Thyroid gland (tissue), 4 donors: ENCODE measurements around the gene SH3GL1.

Source experiments
- POLR2A ChIP-seq, 2 donors: fragments of 450-650 bp; IDR thresholded peaks; one replicate each; pipeline ENCODE4 v1.6.1; 2017; ENCODE audit warnings: antibody characterized with exemption in 2 of 2, mild to moderate bottlenecking in 2 of 2, moderate library complexity in 1 of 2
- TF ChIP-seq, protein P1 (sequence below), 6 experiments: fragments of 200-600 bp in 3 of 6; fragments of 450-650 bp in 3 of 6; sonication (generic) in 3 of 6; IDR thresholded peaks; one replicate each; pipeline ENCODE4 v1.5.1; 2016 to 2019; ENCODE audit warnings: antibody characterized with exemption in 6 of 6, mild to moderate bottlenecking in 2 of 6, inconsistent platforms in 1 of 6, moderate library complexity in 1 of 6

DNA sequence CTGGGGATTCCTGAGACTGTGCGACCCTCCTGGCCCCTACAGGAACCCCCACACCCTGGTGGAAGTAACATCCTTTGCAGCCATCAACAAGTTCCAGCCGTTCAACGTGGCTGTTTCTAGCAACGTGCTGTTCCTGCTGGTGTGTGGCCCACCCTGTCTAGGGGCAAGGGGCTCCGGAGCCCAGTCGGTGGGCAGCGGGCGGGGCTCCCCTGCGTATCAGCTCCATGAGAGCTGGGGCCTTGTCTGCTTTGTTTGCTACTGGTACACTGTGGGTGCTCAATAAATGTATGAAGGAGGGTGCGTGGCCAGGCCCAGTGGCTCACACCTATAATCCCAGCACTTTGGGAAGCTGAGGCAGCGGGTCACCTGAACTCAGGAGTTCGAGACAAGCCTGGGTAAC lies 46.1 kb downstream of the SH3GL1 start:
- TF ChIP-seq, protein P1, sequence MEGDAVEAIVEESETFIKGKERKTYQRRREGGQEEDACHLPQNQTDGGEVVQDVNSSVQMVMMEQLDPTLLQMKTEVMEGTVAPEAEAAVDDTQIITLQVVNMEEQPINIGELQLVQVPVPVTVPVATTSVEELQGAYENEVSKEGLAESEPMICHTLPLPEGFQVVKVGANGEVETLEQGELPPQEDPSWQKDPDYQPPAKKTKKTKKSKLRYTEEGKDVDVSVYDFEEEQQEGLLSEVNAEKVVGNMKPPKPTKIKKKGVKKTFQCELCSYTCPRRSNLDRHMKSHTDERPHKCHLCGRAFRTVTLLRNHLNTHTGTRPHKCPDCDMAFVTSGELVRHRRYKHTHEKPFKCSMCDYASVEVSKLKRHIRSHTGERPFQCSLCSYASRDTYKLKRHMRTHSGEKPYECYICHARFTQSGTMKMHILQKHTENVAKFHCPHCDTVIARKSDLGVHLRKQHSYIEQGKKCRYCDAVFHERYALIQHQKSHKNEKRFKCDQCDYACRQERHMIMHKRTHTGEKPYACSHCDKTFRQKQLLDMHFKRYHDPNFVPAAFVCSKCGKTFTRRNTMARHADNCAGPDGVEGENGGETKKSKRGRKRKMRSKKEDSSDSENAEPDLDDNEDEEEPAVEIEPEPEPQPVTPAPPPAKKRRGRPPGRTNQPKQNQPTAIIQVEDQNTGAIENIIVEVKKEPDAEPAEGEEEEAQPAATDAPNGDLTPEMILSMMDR (IDR thresholded peaks at IDR 0.05), result no peak
- TF ChIP-seq POLR2A (IDR thresholded peaks at IDR 0.05), result no peak
